HEK293 (cell line): Measurements from ENCODE around the gene RTBDN.
A peak's percentile ranks its signal among the peaks of the same experiment; 100 is the strongest.

ENCODE experiments used
- BCL11A ChIP-seq: fragments of 450-650 bp; formaldehyde crosslinking; IDR thresholded peaks from 2 replicates; pipeline ENCODE4 v1.5.1; 2016; ENCODE audit warnings: low read depth, missing biosample characterization, missing genetic modification characterization
- BCL6B ChIP-seq: fragments of 450-650 bp; formaldehyde crosslinking; IDR thresholded peaks from 2 replicates; pipeline ENCODE4 v1.5.1; 2017; ENCODE audit warnings: missing biosample characterization, missing genetic modification characterization
- KLF1 ChIP-seq: fragments of 450-650 bp; formaldehyde crosslinking; IDR thresholded peaks from 2 replicates; pipeline ENCODE4 v1.5.1; 2016; ENCODE audit warnings: missing biosample characterization, missing genetic modification characterization
- KLF16 ChIP-seq: fragments of 450-650 bp; formaldehyde crosslinking; IDR thresholded peaks from 2 replicates; pipeline ENCODE4 v1.5.1; 2017; ENCODE audit warnings: missing biosample characterization, missing genetic modification characterization
- KLF9 ChIP-seq: fragments of 450-650 bp; formaldehyde crosslinking; IDR thresholded peaks from 2 replicates; pipeline ENCODE4 v1.5.1; 2016; ENCODE audit warnings: missing biosample characterization, missing genetic modification characterization, low read depth
- OSR2 ChIP-seq: fragments of 450-650 bp; formaldehyde crosslinking; IDR thresholded peaks from 2 replicates; pipeline ENCODE4 v1.5.1; 2016; ENCODE audit warnings: missing biosample characterization, missing genetic modification characterization
- OVOL3 ChIP-seq: fragments of 450-650 bp; formaldehyde crosslinking; IDR thresholded peaks from 2 replicates; pipeline ENCODE4 v1.5.1; 2016; ENCODE audit warnings: missing biosample characterization, missing genetic modification characterization
- SALL2 ChIP-seq: fragments of 450-650 bp; formaldehyde crosslinking; IDR thresholded peaks from 2 replicates; pipeline ENCODE4 v1.5.0; 2017; ENCODE audit warnings: missing biosample characterization, mild to moderate bottlenecking, missing genetic modification characterization, borderline replicate concordance
- SP2 ChIP-seq: fragments of 450-650 bp; formaldehyde crosslinking; IDR thresholded peaks from 2 replicates; pipeline ENCODE4 v1.5.1; 2016; ENCODE audit warnings: missing biosample characterization, missing genetic modification characterization
- TCF7L2 ChIP-seq: IDR thresholded peaks from 2 replicates; pipeline ENCODE4 v1.6.1; 2011; ENCODE audit warnings: low read depth, mild to moderate bottlenecking, inconsistent platforms, low read length, moderate library complexity, borderline replicate concordance
- TRIM28 ChIP-seq: IDR thresholded peaks from 2 replicates; pipeline ENCODE4 v1.6.1; 2011; ENCODE audit warnings: low read length, control low read depth, borderline replicate concordance
- ZBTB10 ChIP-seq: fragments of 450-650 bp; formaldehyde crosslinking; IDR thresholded peaks from 2 replicates; pipeline ENCODE4 v1.5.1; 2016; ENCODE audit warnings: missing biosample characterization, missing genetic modification characterization
- ZFP37 ChIP-seq: fragments of 450-650 bp; formaldehyde crosslinking; IDR thresholded peaks from 2 replicates; pipeline ENCODE4 v1.5.1; 2016; ENCODE audit warnings: missing biosample characterization, missing genetic modification characterization
- ZFP69B ChIP-seq: fragments of 450-650 bp; formaldehyde crosslinking; IDR thresholded peaks from 2 replicates; pipeline ENCODE4 v1.5.1; 2016; ENCODE audit warnings: missing biosample characterization, missing genetic modification characterization
- ZNF112 ChIP-seq: fragments of 450-650 bp; formaldehyde crosslinking; IDR thresholded peaks from 2 replicates; pipeline ENCODE4 v1.5.0; 2017; ENCODE audit warnings: missing biosample characterization, missing genetic modification characterization
- ZNF132 ChIP-seq: fragments of 450-650 bp; formaldehyde crosslinking; IDR thresholded peaks from 2 replicates; pipeline ENCODE4 v1.5.1; 2017; ENCODE audit warnings: missing biosample characterization, missing genetic modification characterization, borderline replicate concordance
- ZNF146 ChIP-seq: fragments of 450-650 bp; formaldehyde crosslinking; IDR thresholded peaks from 2 replicates; pipeline ENCODE4 v1.5.1; 2016; ENCODE audit warnings: missing biosample characterization, missing genetic modification characterization
- ZNF155 ChIP-seq: fragments of 450-650 bp; formaldehyde crosslinking; IDR thresholded peaks from 2 replicates; pipeline ENCODE4 v1.5.1; 2016; ENCODE audit warnings: missing biosample characterization, missing genetic modification characterization
- ZNF169 ChIP-seq: fragments of 450-650 bp; formaldehyde crosslinking; IDR thresholded peaks from 2 replicates; pipeline ENCODE4 v1.5.1; 2016; ENCODE audit warnings: missing biosample characterization, missing genetic modification characterization
- ZNF2 ChIP-seq: fragments of 450-650 bp; formaldehyde crosslinking; IDR thresholded peaks from 2 replicates; pipeline ENCODE4 v1.5.1; 2016; ENCODE audit warnings: missing biosample characterization, missing genetic modification characterization
- ZNF211 ChIP-seq: fragments of 450-650 bp; formaldehyde crosslinking; IDR thresholded peaks from 2 replicates; pipeline ENCODE4 v1.5.1; 2016; ENCODE audit warnings: low read depth, missing biosample characterization, missing genetic modification characterization
- ZNF266 ChIP-seq: fragments of 450-650 bp; formaldehyde crosslinking; IDR thresholded peaks from 2 replicates; pipeline ENCODE4 v1.5.1; 2016; ENCODE audit warnings: missing biosample characterization, missing genetic modification characterization, low read depth
- ZNF449 ChIP-seq: fragments of 450-650 bp; formaldehyde crosslinking; IDR thresholded peaks from 2 replicates; pipeline ENCODE4 v1.5.1; 2017; ENCODE audit warnings: missing biosample characterization, mild to moderate bottlenecking, missing genetic modification characterization, moderate library complexity
- ZNF473 ChIP-seq: fragments of 450-650 bp; formaldehyde crosslinking; IDR thresholded peaks from 2 replicates; pipeline ENCODE4 v1.5.1; 2017; ENCODE audit warnings: missing biosample characterization, missing genetic modification characterization
- ZNF488 ChIP-seq: fragments of 450-650 bp; formaldehyde crosslinking; IDR thresholded peaks from 2 replicates; pipeline ENCODE4 v1.5.1; 2016; ENCODE audit warnings: missing biosample characterization, missing genetic modification characterization
- ZNF544 ChIP-seq: fragments of 450-650 bp; formaldehyde crosslinking; IDR thresholded peaks from 2 replicates; pipeline ENCODE4 v1.5.0; 2017; ENCODE audit warnings: missing biosample characterization, missing genetic modification characterization
- ZNF623 ChIP-seq: fragments of 450-650 bp; formaldehyde crosslinking; IDR thresholded peaks from 2 replicates; pipeline ENCODE4 v1.5.1; 2016; ENCODE audit warnings: missing biosample characterization, missing genetic modification characterization
- ZNF660 ChIP-seq: fragments of 450-650 bp; IDR thresholded peaks from 2 replicates; pipeline ENCODE4 v1.5.1; 2018; ENCODE audit warnings: missing biosample characterization, mild to moderate bottlenecking, missing genetic modification characterization
- ZNF677 ChIP-seq: fragments of 450-650 bp; IDR thresholded peaks from 2 replicates; pipeline ENCODE4 v1.5.0; 2018; ENCODE audit warnings: missing biosample characterization, mild to moderate bottlenecking, missing genetic modification characterization, moderate library complexity
- ZNF837 ChIP-seq: fragments of 450-650 bp; formaldehyde crosslinking; IDR thresholded peaks from 2 replicates; pipeline ENCODE4 v1.5.1; 2016; ENCODE audit warnings: missing biosample characterization, missing genetic modification characterization
- ZSCAN18 ChIP-seq: fragments of 450-650 bp; formaldehyde crosslinking; IDR thresholded peaks from 2 replicates; pipeline ENCODE4 v1.5.1; 2016; ENCODE audit warnings: missing biosample characterization, missing genetic modification characterization
- ZSCAN5A ChIP-seq: fragments of 450-650 bp; formaldehyde crosslinking; IDR thresholded peaks from 2 replicates; pipeline ENCODE4 v1.5.1; 2016; ENCODE audit warnings: missing biosample characterization, missing genetic modification characterization

The RTBDN gene

GRCh38 chr19:12801466-12802266 is 32.7 kb downstream of the RTBDN start, which contains the start of the genes PRDX2 and THSD8 (continued):
- no peak for TF ChIP-seq ZNF473 (tag by site-specific recombination)
- TF ChIP-seq KLF9, result peak; percentile 58
- TF ChIP-seq ZFP37 (tag by site-specific recombination), result no peak; the same call in none of the 2 replicates
- TF ChIP-seq BCL6B, result no peak
- TF ChIP-seq SP2 (tag by site-specific recombination), result 0 out of 2 replicates have a peak, but pooled peaks have one; percentile 13
- no peak for TF ChIP-seq ZNF112 (tag by site-specific recombination)
- no peak for TF ChIP-seq ZNF544 (tag by site-specific recombination)
- no peak for TF ChIP-seq ZBTB10 (tag by site-specific recombination)
- no peak for TF ChIP-seq ZNF488
- no peak for TF ChIP-seq OVOL3 (tag by site-specific recombination)
- no peak for TF ChIP-seq TRIM28
- TF ChIP-seq BCL11A (tag by site-specific recombination), result no peak
- TF ChIP-seq KLF1 (tag by site-specific recombination), result no peak
- TF ChIP-seq KLF16 (tag by site-specific recombination), result peak; percentile 59
- TF ChIP-seq ZNF837, result no peak
- no peak for TF ChIP-seq SALL2
- no peak for TF ChIP-seq ZNF169 (tag by site-specific recombination)
- TF ChIP-seq ZNF211 (tag by site-specific recombination), result no peak
- TF ChIP-seq ZNF146, result no peak
- no peak for TF ChIP-seq ZNF449 (tag by site-specific recombination)
- TF ChIP-seq ZNF660 (tag by site-specific recombination), result peak; percentile 88
- 0 out of 2 replicates have a peak, but pooled peaks have one; percentile 37 for TF ChIP-seq ZSCAN18 (tag by site-specific recombination)
- TF ChIP-seq ZFP69B (tag by site-specific recombination), result peak; percentile 94
- TF ChIP-seq TCF7L2, result 0 out of 2 replicates have a peak, but pooled peaks have one; percentile 20
- TF ChIP-seq ZNF132 (tag by site-specific recombination), result no peak
- peak; percentile 93 for TF ChIP-seq ZNF2 (tag by site-specific recombination)
- peak; percentile 19; the same call in 1 of the 2 replicates for TF ChIP-seq ZSCAN5A
- TF ChIP-seq ZNF677 (tag by site-specific recombination), result no peak
- no peak for TF ChIP-seq ZNF155 (tag by site-specific recombination)
- TF ChIP-seq ZNF266 (tag by site-specific recombination), result no peak
- TF ChIP-seq ZNF623 (tag by site-specific recombination), result no peak
- 0 out of 2 replicates have a peak, but pooled peaks have one; percentile 31 for TF ChIP-seq OSR2 (tag by site-specific recombination)
